Nephron progenitor cell (in vitro differentiated cells): Measurements from ENCODE around the gene HORMAD1.

ENCODE experiments used
- DNase-seq: peaks from one replicate; pipeline ENCODE4 v3.0.0; 2021
- H3K27ac Mint-ChIP-seq: 2 replicates; pipeline ENCODE4 v1.8.0; 2021; ENCODE audit warnings: mild to moderate bottlenecking, moderate library complexity, mixed read lengths
- H3K27me3 Mint-ChIP-seq: 2 replicates; pipeline ENCODE4 v1.8.0; 2021; ENCODE audit warnings: mild to moderate bottlenecking, low read depth, mixed read lengths; ENCODE audit not compliant: poor library complexity
- H3K36me3 Mint-ChIP-seq: 2 replicates; pipeline ENCODE4 v1.8.0; 2021; ENCODE audit warnings: low read depth, mixed read lengths
- H3K4me1 Mint-ChIP-seq: 2 replicates; pipeline ENCODE4 v1.8.0; 2021; ENCODE audit warnings: mixed read lengths
- H3K4me3 Mint-ChIP-seq: 2 replicates; pipeline ENCODE4 v1.8.0; 2021; ENCODE audit warnings: mild to moderate bottlenecking, moderate library complexity, mixed read lengths
- H3K9me3 Mint-ChIP-seq: 2 replicates; pipeline ENCODE4 v1.8.0; 2021; ENCODE audit warnings: mild to moderate bottlenecking, moderate library complexity, mixed read lengths
- CTCF ChIP-seq: fragments of 200-600 bp; sonication (generic); IDR thresholded peaks from 2 replicates; pipeline ENCODE4 v1.5.0; 2021; ENCODE audit warnings: antibody characterized with exemption

The HORMAD1 gene

GRCh38 chr1:150696162-150696561, 24.5 kb downstream of the HORMAD1 start:
- DNase-seq, result no peak
- Mint-ChIP-seq H3K27ac (peak overlapping the region; percentile 31), H3K4me1 (peaks cover 27% of the 10 kb centered on the region), H3K36me3 (peaks cover 40% of the 10 kb centered on the region), H3K9me3 (no peaks in the 10 kb centered on the region), H3K4me3 (peak overlapping the region; percentile 100), H3K27me3 (peaks cover 8% of the 10 kb centered on the region)
- TF ChIP-seq CTCF, result no peak

GRCh38 chr1:150695561-150695960, 25.1 kb downstream of the HORMAD1 start:
- no peak for TF ChIP-seq CTCF

GRCh38 chr1:150692720-150693119, 28.0 kb downstream of the HORMAD1 start:
- TF ChIP-seq CTCF, result no peak
- Mint-ChIP-seq H3K4me1 (peaks cover 29% of the 10 kb centered on the region), H3K27ac (no peak overlapping the region), H3K4me3 (no peak overlapping the region), H3K36me3 (peaks cover 52% of the 10 kb centered on the region), H3K27me3 (no peaks in the 10 kb centered on the region), H3K9me3 (no peaks in the 10 kb centered on the region)
- DNase-seq, result no peak

More at GRCh38 chr1:150695561-150695960, 25.1 kb downstream of the HORMAD1 start:
- Mint-ChIP-seq H3K9me3 (no peaks in the 10 kb centered on the region), H3K36me3 (peaks cover 40% of the 10 kb centered on the region), H3K4me1 (peaks cover 27% of the 10 kb centered on the region), H3K27me3 (peaks cover 7% of the 10 kb centered on the region), H3K4me3 (peak overlapping the region; percentile 70), H3K27ac (no peak overlapping the region)
- DNase-seq, result no peak

- Mint-ChIP-seq H3K36me3 (peaks cover 59% of the 10 kb centered on the region), H3K9me3 (no peaks in the 10 kb centered on the region), H3K27ac (peak overlapping the region; percentile 60), H3K27me3 (no peaks in the 10 kb centered on the region), H3K4me1 (peaks cover 5% of the 10 kb centered on the region), H3K4me3 (no peak overlapping the region)
- no peak for DNase-seq
- TF ChIP-seq CTCF, result no peak
Observed at GRCh38 chr1:150688763-150689162, 31.9 kb downstream of the HORMAD1 start.

GRCh38 chr1:150686275-150686674, 34.4 kb downstream of the HORMAD1 start:
- Mint-ChIP-seq H3K4me3 (no peak overlapping the region), H3K27me3 (no peaks in the 10 kb centered on the region), H3K9me3 (no peaks in the 10 kb centered on the region), H3K36me3 (peaks cover 52% of the 10 kb centered on the region), H3K4me1 (peaks cover 5% of the 10 kb centered on the region), H3K27ac (no peak overlapping the region)
- DNase-seq, result no peak
- TF ChIP-seq CTCF, result no peak

- TF ChIP-seq CTCF, result no peak
- H3K4me3 Mint-ChIP-seq, result no peak overlapping the region
- peak overlapping the region; percentile 34 for H3K27ac Mint-ChIP-seq
- H3K4me1 Mint-ChIP-seq, result peaks cover 4% of the 10 kb centered on the region
- peaks cover 55% of the 10 kb centered on the region for H3K36me3 Mint-ChIP-seq
- H3K9me3 Mint-ChIP-seq, result no peaks in the 10 kb centered on the region
- H3K27me3 Mint-ChIP-seq, result no peaks in the 10 kb centered on the region
- no peak for DNase-seq
Observed at GRCh38 chr1:150683914-150684313, 36.8 kb downstream of the HORMAD1 start.
